IgD-negative memory B cell (primary cell): ENCODE results near the gene DLG1. TPM values are rescaled to one million over a fixed set of nuclear protein-coding genes. Genes with fewer than 3 reads are reported as not detected.
A peak's percentile ranks its signal among the peaks of the same experiment; 100 is the strongest.

Experiments used
- H3K27ac Mint-ChIP-seq, 3 donors: one replicate each; pipeline ENCODE4 v1.8.0; 2020 to 2022; ENCODE audit warnings: mild to moderate bottlenecking in 3 of 3, mixed read lengths in 3 of 3, moderate library complexity in 1 of 3
- H3K27me3 Mint-ChIP-seq: one replicate; pipeline ENCODE4 v1.8.0; 2021; ENCODE audit warnings: mixed read lengths
- H3K36me3 Mint-ChIP-seq: one replicate; pipeline ENCODE4 v1.8.0; 2020; ENCODE audit warnings: mild to moderate bottlenecking, mixed read lengths
- H3K4me1 Mint-ChIP-seq, 3 donors: one replicate each; pipeline ENCODE4 v1.8.0; 2020 to 2022; ENCODE audit warnings: mixed read lengths in 3 of 3, mild to moderate bottlenecking in 1 of 3
- H3K4me3 Mint-ChIP-seq, 4 donors: one replicate each; pipeline ENCODE4 v1.8.0; 2020 to 2022; ENCODE audit warnings: mild to moderate bottlenecking in 4 of 4, mixed read lengths in 4 of 4, moderate library complexity in 3 of 4
- H3K9me3 Mint-ChIP-seq, 3 donors: one replicate each; pipeline ENCODE4 v1.8.0; 2020 to 2021; ENCODE audit warnings: mixed read lengths in 3 of 3, mild to moderate bottlenecking in 1 of 3
- polyA plus RNA-seq: library from polyadenylated mRNA; unstranded; fragments of 300-500 nt; fragmentation: Illumina TruSeq; gene quantifications from one replicate; pipeline ENCODE4 v1.2.3, GENCODE V29; 2021

Gene DLG1
- polyA plus RNA-seq, 1 donor from 2014 or later = 28.6 TPM

GRCh38 chr3:197012540-197012883 is 285.9 kb downstream of the DLG1 start:
- H3K4me1 Mint-ChIP-seq = peaks cover 0 to 1% (median 0%) of the 10 kb centered on the region in 3 donors
- no peaks in the 10 kb centered on the region for H3K27me3 Mint-ChIP-seq
- H3K27ac Mint-ChIP-seq = no peak overlapping the region
- H3K9me3 Mint-ChIP-seq = peaks cover 0 to 2% (median 0%) of the 10 kb centered on the region in 3 donors
- no peak overlapping the region for H3K4me3 Mint-ChIP-seq
- no peaks in the 10 kb centered on the region for H3K36me3 Mint-ChIP-seq

- Mint-ChIP-seq H3K27ac (no peak overlapping the region), H3K9me3 (peaks cover 0 to 2% (median 0%) of the 10 kb centered on the region in 3 donors), H3K4me1 (peaks cover 0 to 1% (median 0%) of the 10 kb centered on the region in 3 donors), H3K4me3 (no peak overlapping the region), H3K36me3 (no peaks in the 10 kb centered on the region), H3K27me3 (peaks cover 1% of the 10 kb centered on the region)
Measured at GRCh38 chr3:197011780-197012539, 286.5 kb downstream of the DLG1 start.

- peaks cover 0 to 1% (median 0%) of the 10 kb centered on the region in 3 donors for H3K4me1 Mint-ChIP-seq
- no peak overlapping the region for H3K27ac Mint-ChIP-seq
- H3K4me3 Mint-ChIP-seq = no peak overlapping the region
- peaks cover 3% of the 10 kb centered on the region for H3K27me3 Mint-ChIP-seq
- H3K36me3 Mint-ChIP-seq = no peaks in the 10 kb centered on the region
- H3K9me3 Mint-ChIP-seq = peaks cover 0 to 2% (median 0%) of the 10 kb centered on the region in 3 donors
Measured at GRCh38 chr3:197010556-197011351, 287.7 kb downstream of the DLG1 start.

GRCh38 chr3:197009532-197010019 is 288.8 kb downstream of the DLG1 start:
- no peaks in the 10 kb centered on the region for H3K36me3 Mint-ChIP-seq
- H3K27ac Mint-ChIP-seq = no peak overlapping the region
- H3K4me3 Mint-ChIP-seq = no peak overlapping the region
- peaks cover 0 to 2% (median 0%) of the 10 kb centered on the region in 3 donors for H3K9me3 Mint-ChIP-seq
- peaks cover 5% of the 10 kb centered on the region for H3K27me3 Mint-ChIP-seq
- peaks cover 0 to 2% (median 1%) of the 10 kb centered on the region in 3 donors for H3K4me1 Mint-ChIP-seq

GRCh38 chr3:197008436-197009209 is 289.8 kb downstream of the DLG1 start:
- Mint-ChIP-seq H3K4me3 (peak overlapping the region in 1 of 4 donors; percentile 17), H3K27me3 (peaks cover 6% of the 10 kb centered on the region), H3K36me3 (no peaks in the 10 kb centered on the region), H3K9me3 (no peaks in the 10 kb centered on the region), H3K27ac (no peak overlapping the region), H3K4me1 (peaks cover 5 to 8% (median 5%) of the 10 kb centered on the region in 3 donors)

- H3K4me3 Mint-ChIP-seq = peak overlapping the region in 1 of 4 donors; percentile 17
- peaks cover 6% of the 10 kb centered on the region for H3K27me3 Mint-ChIP-seq
Measured at GRCh38 chr3:197007953-197008352, 290.5 kb downstream of the DLG1 start.

GRCh38 chr3:197007296-197007940 is 291.0 kb downstream of the DLG1 start:
- peak overlapping the region in 1 of 4 donors; percentile 17 for H3K4me3 Mint-ChIP-seq
- H3K27ac Mint-ChIP-seq = no peak overlapping the region
- no peaks in the 10 kb centered on the region for H3K9me3 Mint-ChIP-seq
- H3K36me3 Mint-ChIP-seq = no peaks in the 10 kb centered on the region
- H3K27me3 Mint-ChIP-seq = peaks cover 6% of the 10 kb centered on the region
- peaks cover 5 to 7% (median 5%) of the 10 kb centered on the region in 3 donors for H3K4me1 Mint-ChIP-seq

More at GRCh38 chr3:197007953-197008352, 290.5 kb downstream of the DLG1 start:
- Mint-ChIP-seq H3K36me3 (no peaks in the 10 kb centered on the region), H3K27ac (no peak overlapping the region), H3K9me3 (no peaks in the 10 kb centered on the region), H3K4me1 (peaks cover 5 to 7% (median 5%) of the 10 kb centered on the region in 3 donors)

GRCh38 chr3:197006860-197007259 is 291.6 kb downstream of the DLG1 start:
- H3K36me3 Mint-ChIP-seq = no peaks in the 10 kb centered on the region
- H3K27ac Mint-ChIP-seq = no peak overlapping the region
- no peaks in the 10 kb centered on the region for H3K9me3 Mint-ChIP-seq
- H3K27me3 Mint-ChIP-seq = peaks cover 6% of the 10 kb centered on the region
- peaks cover 5 to 7% (median 5%) of the 10 kb centered on the region in 3 donors for H3K4me1 Mint-ChIP-seq
- H3K4me3 Mint-ChIP-seq = no peak overlapping the region

GRCh38 chr3:197006446-197006845 is 292.0 kb downstream of the DLG1 start:
- H3K4me1 Mint-ChIP-seq = peaks cover 5 to 10% (median 6%) of the 10 kb centered on the region in 3 donors
- peaks cover 6% of the 10 kb centered on the region for H3K27me3 Mint-ChIP-seq
- H3K4me3 Mint-ChIP-seq = no peak overlapping the region
- no peaks in the 10 kb centered on the region for H3K9me3 Mint-ChIP-seq
- no peak overlapping the region for H3K27ac Mint-ChIP-seq
- no peaks in the 10 kb centered on the region for H3K36me3 Mint-ChIP-seq

GRCh38 chr3:197003461-197004385 is 294.7 kb downstream of the DLG1 start:
- Mint-ChIP-seq H3K27me3 (peaks cover 6% of the 10 kb centered on the region), H3K4me3 (peak overlapping the region; percentile 83 to 94 (median 88)), H3K27ac (peak overlapping the region; percentile 41 to 71 (median 64)), H3K4me1 (peaks cover 5 to 10% (median 9%) of the 10 kb centered on the region in 3 donors), H3K9me3 (no peaks in the 10 kb centered on the region), H3K36me3 (no peaks in the 10 kb centered on the region)

- Mint-ChIP-seq H3K27ac (peak overlapping the region in 1 of 3 donors; percentile 71), H3K4me3 (peak overlapping the region in 1 of 4 donors; percentile 84), H3K36me3 (no peaks in the 10 kb centered on the region), H3K27me3 (peaks cover 6% of the 10 kb centered on the region), H3K9me3 (no peaks in the 10 kb centered on the region), H3K4me1 (peaks cover 5 to 10% (median 9%) of the 10 kb centered on the region in 3 donors)
Measured at GRCh38 chr3:197002701-197003454, 295.5 kb downstream of the DLG1 start.

- no peaks in the 10 kb centered on the region for H3K36me3 Mint-ChIP-seq
- H3K27ac Mint-ChIP-seq = peak overlapping the region in 2 of 3 donors; percentile 3 to 50
- peaks cover 5 to 10% (median 9%) of the 10 kb centered on the region in 3 donors for H3K4me1 Mint-ChIP-seq
- peaks cover 6% of the 10 kb centered on the region for H3K27me3 Mint-ChIP-seq
- H3K4me3 Mint-ChIP-seq = peak overlapping the region; percentile 74 to 90 (median 80)
- no peaks in the 10 kb centered on the region for H3K9me3 Mint-ChIP-seq
Measured at GRCh38 chr3:197001972-197002700, 296.3 kb downstream of the DLG1 start.
